Activated effector memory CD4-positive, alpha-beta T cell treated with Interleukin-2 at 50 U/mL for 16 hours (primary cell): ENCODE results near the gene DSCAML1.

ENCODE experiments used
- DNase-seq: peaks from one replicate; pipeline ENCODE4 v3.0.0-alpha.2; 2020

DSCAML1 gene

DNA sequence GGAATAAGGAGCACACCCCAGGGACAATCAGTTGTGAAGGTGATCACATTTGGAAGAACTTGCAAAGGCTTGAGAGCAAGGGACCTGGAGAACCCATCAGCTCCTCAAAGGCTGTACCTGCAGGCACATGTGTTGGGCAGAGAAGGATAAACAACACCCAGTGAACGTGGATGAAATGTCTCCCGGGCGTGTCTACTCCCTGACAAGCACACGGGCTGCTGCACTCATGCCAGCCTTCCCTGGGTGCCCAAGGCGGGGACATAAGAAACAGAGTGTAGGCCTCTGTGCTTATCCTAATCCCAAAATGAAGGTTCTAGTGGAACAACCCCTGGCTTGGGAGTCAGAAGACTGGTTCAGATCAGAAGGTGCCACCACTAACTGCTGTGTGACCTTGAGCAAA is 46.7 kb downstream of the DSCAML1 start:
- no peak for DNase-seq

DNA sequence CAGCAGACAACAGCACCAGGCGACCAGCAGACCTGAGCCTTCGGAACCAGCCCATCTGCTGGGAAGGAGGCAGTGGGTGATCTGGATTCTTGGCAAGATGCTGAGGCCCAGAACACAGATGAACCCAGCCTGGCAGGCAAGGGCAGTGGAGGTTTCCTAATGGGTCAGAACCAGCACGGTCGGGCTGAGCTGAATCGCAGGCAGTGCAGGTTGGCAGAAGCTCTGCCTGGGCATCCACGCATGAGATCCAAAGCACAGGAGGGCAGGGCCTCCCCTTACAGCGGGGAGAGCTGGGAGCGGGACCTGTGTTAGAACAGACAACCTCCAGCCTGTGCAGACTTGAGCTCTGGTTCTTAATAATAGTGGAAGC is 47.5 kb downstream of the DSCAML1 start:
- no peak for DNase-seq

DNA sequence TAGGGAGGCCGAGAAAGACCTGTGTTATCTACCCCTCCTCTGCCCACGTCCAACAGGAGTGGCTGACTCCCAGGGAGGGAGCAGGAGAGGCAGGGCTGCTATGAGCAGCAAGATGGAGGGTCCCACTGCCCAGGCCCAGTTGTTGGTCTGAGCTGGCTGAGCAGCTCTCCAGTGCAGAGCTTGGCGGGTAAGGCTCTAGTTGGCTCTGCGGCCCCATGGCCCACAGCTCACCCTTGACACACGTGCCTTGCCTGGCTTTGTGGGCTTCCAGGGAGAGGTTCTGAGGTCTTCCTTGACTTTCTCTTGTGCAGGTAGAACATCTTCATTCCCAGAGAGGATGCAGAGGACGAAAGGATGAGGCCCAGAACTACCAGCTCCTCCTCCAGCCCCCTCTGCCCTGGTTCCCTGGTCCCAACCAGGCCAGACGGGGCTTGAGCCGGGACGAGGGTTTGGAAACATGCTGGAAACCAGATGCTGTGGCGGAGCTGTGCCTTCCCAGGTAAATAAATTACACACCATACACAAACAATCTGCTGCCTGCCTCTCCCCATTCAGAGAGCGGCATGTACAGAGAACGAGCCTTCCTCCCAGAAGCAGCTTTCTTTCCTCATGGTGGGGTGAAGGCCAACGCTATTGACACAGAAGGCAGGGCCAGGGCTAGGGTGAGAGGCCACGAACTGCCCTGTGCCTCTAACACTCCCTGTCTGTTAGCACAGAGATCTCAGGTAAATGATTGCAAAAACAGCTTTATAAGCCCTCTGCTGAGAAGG is 48.1 kb downstream of the DSCAML1 start:
- no peak for DNase-seq

DNA sequence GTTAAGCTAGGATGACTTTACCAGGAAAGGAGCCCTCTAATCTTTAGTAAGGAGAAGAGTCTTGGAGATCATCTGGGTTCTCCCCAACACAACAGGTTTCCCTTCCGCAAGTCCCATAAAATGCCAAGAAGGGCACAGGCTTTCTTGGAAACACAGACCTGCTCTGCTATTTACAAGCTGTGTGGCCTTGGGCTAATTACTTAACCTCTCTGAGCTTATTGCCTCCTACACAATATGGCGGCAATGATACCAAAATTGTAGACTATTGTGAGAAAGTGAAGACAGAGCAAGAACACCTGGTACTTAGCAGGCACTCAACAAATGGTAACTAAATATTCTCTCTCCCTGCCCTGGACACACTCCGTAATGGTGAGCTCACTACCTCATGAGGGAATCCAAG is 49.1 kb downstream of the DSCAML1 start:
- DNase-seq, result no peak

DNA sequence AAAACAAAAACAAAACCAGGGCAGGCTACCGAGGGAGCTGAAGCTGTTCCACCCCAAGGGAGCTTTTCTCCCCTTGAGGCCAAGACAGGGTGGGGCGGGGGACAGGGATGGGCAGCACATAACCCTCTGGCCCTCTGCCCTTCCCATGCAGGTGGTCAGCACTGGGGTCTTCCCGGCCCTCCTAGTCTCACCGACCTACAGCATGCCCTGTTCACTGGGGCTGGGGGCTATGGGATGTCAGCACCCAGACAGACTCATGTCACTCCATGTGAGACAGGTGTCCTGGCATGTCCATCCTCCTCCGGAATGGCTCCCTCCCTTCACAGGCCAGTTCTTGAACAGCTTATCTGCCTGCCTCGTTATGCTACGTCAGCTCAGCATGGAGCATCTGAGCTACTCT is 51.7 kb downstream of the DSCAML1 start:
- DNase-seq, result no peak

DNA sequence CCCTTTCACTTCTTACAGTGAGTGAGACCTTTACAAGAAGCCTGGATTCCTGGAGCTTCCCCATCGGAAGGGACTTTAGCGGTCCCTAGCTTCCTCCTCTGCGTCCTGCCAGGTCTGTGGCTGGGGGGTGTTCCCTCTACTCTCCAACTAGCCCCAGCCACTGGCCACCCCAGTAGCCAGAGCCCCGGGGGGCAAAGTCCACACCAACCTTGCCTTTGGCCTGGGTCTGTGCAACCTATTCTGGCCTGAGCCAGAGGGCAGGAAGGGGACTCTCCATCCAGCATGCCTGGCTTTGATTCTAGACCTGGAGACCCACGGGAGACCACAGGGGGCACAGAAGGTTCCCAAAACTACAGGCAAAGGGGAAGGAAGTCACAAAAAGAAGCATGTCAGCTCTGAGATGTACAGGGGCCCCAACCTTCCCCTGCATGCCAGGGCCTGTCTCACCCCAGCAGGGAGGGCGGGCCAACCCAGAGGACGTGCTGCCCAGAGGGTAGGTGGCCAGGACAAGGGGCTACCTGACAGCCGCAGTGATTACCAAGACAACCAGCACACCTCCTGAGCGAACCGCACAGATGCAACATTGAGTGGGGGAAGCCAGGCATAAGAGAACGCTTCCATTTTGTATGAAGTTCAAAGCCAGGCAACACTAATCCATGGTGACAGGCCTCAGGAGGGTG is 52.4 kb downstream of the DSCAML1 start:
- no peak for DNase-seq

DNA sequence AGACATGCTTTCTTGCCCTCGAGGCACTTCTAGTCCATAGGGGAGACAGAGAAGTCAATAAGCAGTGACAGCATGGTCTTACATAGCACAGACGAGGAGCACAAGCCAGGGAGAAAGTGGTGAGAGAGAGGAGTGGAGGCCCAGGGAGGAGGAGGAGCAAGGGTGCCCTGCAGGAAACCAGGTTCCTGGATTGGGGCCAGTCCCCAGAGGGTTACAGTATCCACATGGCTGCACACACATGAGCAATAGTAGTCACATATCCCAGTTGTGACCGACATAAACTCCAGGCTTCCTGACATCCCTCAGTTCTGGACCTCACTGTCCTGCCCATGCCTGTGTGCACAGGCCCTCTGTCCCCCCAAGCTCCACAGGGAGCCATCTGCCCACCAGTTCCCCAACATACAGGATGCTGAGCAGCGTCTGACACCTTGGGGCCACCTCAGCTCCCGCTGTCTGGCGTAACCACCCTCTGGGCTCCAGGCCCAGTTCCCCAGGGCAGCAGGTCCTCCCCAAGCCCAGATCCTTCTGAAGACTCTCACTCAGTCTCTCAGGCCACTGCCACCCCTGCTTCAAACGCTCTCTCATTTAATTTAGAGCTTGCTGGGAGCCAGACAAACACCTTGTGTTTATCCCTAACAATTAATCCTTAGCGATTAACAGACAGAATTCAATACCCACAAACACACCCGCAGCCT is 53.7 kb downstream of the DSCAML1 start:
- DNase-seq, result no peak

DNA sequence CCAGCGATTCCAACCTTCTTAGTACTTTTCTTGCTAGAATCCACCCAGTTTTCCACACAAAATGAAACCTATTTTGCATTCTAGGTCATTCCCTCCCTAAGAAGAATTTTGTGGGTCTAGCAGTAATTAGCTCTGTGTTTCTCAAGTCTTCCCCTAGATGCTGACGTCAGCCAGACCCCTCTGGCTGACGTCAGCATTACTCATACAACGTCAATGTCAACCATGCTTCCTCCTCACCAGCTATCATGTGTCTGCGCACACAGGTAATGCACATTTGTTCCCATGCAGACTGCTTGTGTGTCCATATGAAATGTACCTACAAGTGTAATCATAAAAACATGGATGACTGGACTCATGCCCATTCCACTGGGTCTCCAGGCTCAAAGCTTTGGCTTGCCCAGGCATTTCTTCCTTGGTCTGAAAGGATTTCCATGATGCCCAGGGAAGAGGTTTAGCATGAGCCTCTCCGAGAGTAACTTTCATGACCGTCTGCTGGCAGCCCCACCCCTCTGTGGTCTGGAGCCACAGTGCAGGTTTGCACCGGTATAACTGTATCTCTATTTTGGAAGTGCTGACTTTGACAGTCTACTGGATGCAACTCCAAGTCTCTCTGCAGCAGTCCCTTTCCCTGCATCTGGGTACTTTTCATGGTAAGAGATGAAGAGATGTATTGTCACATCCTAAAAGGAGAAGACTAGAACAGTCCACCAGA is 58.6 kb downstream of the DSCAML1 start:
- DNase-seq, result no peak

DNA sequence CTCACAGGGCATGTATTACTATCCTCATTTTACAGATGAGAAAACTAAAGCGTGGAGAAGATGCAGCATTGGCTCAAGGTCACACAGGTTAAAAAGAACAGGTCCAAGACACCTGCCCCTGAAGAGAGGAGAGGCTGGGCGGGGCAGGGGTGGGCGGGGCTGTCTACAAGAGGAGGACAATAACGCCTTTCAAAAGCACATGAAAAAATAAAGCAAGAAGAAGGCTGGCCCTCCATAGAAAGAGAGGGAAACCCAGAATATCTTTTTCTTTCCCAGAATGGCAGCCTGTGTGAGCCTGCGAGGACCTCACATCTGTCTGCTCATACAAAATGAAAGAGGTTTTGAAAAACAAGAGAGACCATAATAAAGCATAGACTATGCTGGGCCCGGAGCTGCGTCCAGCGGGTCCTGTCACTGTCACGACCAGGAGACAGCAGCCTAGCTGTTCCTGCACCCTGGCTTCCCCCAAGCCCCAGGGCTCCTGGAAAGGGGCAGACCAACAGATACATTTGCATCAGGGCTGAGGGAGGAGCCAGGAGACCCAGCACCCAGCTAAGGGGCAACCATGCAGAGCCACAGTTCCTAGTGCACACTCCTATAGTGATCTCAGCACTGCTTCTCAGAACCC is 61.6 kb downstream of the DSCAML1 start:
- DNase-seq, result no peak

DNA sequence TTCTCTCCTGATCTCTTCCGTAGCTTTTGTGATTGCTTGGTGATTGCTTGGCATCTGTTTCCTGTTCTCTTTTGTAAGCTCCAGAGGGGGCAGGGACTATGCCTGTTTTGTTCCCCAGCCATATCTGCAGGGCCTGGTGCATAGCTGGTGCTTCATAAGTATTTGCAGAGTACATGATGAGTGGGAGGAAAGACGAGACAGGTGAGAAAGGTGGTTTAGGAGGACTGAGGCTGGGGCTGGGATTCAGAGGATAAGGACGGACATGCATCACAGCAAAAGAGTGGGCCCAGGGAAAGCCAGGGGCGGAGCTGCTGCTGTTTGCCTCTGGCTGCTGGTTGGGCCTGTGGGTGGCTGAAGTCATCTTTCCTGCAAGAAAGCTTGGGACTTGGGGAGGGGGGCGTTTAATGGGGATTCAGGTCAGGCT is 62.4 kb downstream of the DSCAML1 start:
- no peak for DNase-seq

DNA sequence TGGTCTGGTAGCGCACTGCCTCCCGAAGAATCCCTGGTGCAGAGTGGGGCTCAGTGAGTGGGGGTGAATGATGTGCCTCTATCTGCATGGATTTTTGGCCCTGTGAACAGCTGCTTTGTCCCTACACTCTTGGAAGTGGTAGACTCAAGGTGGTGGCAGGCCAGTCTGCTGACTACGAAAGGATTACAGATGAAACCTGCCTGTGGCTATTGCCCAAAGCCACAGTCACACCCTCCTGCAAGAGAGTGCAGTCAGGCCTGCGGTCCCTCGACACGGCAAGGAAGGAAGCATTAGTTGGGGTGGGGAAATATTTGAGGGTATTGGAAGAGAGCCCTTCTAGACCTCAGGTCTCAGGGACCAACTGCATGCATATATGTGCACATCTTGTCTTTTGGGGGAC is 63.7 kb downstream of the DSCAML1 start:
- DNase-seq, result no peak

DNA sequence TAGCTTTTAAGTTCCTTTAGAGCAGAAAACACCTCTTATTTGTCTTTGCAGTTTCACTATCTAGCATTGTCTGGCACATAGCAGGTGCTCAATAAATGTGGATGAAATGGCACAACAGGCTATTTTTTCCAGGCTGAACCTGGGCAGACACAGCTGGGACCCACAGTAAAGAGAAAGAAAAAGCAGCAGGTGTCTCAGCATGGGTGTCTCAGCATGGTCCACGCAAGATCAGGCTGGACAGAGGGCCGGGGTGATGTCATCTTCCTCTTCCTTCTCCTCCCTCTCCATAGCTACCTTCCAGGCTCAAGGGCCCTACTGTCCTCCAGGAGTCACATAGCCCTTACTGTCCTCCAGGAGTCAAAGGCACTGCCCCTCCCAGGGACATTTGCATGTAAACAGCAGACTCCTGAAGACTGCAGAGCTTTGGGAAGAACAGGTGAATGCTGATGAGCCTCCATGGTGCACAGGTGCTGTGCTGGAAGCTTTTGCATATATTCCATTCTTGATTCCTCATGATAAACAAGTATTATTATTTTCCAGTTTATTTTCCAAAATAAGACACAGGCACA is 65.2 kb downstream of the DSCAML1 start:
- DNase-seq, result no peak

DNA sequence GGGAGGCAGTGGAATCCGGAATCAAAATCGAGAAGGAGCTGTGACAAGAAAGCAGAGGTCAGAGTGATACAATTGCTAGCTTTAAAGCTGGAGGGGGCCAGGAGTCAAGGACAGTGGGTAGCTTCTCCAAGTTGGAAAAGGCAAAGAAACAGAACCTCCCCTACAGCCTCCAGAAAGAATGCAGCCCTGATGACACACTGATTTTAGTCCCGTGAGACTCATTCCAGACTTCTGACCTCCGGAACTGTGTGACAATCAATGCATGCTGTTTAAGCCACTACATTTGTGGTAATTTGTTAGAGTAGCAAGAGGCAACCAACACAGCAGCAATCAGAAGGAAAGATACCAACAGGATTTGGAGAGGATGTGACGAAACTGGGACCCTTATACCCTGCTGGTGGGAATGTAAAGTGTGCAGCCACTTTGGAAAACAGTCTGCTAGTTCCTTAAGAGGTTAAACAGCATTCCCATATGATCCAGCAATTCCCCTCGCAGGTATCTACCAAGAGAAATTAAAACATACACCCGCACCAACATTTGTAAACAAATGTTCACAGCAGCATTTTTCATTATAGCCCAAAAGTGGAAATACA is 66.7 kb downstream of the DSCAML1 start:
- no peak for DNase-seq

DNA sequence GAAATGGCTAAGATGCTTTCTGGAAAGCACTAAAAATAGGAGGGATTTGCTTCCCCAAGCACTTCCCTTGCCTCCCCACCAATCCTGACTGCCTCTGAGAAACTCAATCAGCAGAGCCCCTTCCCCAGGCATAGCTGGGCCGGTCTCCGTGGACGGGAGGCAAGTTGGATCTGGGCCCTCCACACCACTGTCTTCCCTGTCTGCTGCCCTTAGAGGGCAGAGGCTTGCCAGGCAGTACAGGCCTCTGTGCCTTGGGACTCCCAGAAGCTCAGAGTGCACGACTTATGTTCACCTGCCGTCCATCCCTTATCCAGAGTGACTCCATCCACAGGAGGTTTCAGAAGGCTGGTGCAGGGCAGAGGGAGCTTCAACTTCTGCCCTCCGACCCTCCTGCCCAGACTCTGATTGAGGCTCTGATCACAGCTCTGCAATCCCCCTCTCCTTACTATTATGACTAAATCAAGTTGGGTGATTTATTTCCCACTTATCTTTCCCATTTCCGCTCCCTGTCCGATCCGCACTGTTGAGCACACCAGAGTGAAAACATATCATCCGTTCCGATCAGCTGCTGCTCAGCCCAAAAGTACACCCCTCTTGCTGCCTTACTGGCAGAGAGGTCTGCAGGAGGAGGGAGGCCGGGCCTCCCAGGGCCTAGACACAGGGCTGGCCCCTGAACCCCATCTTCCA is 71.8 kb downstream of the DSCAML1 start:
- no peak for DNase-seq

DNA sequence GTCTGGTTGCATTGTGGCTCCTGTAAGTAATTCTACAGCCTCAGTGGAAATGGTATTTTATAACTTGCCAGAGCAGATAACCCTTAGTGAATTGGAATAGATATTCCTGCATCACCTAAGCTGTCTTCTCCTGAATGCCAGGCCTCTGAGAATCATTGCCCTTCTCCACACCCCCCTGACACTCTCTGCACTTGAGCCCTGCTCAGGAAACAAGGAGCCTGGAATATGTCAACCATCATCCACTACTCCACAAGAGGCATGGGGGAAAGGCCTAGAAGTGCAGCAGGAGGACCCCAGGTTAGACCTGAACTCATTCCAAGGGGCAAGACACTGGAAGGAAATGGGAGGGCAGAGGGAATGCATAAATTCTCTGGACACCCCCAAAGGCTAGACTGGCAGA is 72.4 kb downstream of the DSCAML1 start:
- DNase-seq, result no peak

DNA sequence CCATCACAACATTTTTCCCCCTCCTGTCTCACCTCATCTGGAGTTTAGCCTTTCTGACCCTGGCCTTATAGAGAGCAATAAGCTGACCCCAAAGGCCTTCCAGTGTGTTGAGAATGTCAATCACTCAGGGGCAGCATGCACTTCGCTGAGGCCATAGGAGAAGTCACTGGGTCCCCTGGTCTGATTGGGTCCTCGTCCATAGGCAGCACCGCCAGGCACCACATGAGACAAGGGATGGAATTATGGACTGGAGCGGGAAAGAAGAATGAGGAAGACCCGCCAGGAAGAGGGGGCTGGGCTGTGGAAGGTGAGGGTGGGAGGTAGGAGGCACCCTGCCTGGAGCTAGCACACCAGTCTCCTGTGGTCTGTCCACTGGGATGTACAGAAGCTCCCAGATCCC is 72.9 kb downstream of the DSCAML1 start:
- DNase-seq, result no peak

DNA sequence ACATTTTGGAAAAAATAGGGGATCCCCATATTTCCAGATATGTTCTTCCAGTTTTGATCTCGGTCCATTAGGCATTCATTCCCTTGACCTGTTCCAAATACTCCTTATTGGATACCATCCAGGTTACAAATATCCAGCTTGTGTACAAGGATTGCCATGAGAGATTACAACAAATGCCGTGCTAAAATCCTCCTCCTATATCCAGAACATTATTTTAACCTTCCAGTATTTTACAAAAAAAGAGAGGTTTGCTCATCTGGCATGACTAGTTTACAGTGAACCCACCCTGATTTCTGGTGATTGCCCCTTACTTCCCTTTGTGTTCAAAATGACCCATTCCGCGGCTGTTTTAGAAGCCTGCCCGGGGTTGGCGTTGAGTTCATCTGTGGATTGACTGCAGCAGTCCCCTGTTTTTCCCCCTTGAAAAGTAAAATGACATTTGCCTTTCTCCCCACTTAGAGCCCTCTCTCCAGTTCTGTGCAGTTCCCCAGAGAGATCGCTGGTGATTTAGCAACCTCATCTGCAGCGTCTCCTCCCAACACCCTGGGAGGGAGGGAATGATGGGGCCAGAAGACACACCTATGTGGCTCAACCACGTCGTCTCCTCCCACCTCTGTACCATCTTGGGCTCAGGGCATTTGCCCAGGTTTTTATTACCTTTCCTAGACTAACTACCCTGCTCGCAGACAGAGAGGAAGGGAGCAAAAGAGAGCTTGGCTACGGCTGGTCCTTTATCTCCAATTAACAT is 73.6 kb downstream of the DSCAML1 start:
- no peak for DNase-seq

DNA sequence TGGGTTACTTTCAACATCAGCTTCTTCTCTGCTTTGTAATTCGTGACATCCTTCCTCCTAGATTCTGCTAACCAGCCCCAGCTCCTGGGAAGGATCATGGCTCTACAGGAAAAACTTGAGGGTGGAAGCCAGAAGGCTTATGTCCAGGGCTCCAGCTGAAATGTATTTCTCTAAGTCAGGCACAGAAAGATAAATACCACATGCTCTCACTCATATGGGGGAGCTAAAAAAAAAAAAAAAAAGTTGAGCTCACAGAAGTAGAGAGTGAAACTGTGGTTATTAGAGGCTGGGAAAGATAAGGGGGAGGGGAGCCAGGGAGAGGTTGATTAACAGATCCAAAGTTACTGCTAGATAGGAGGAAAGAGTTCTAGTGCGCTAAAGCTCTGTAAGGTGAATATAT is 74.9 kb downstream of the DSCAML1 start:
- no peak for DNase-seq

DNA sequence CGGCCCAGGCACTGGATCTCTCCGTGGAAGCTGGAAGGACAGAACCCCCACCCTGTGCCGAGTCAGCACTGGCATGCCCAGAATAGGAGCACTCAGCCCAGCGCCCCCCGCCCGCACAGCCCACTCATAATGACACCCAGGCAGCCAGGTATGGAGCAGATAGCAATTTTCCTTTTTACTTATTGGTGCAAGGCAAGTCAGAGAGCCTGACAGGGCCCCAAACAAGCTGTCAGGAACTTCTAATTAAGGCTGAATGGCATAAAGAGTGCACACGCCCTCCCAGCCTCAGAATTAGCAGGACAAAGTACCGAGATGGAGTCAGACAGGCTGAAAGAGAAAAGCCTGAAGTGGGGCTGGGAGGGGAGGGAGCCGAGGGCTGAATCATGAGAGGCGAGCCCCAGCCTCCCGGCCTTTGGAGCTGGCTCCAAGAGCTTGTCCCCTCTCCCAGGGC is 76.9 kb downstream of the DSCAML1 start:
- DNase-seq, result no peak

DNA sequence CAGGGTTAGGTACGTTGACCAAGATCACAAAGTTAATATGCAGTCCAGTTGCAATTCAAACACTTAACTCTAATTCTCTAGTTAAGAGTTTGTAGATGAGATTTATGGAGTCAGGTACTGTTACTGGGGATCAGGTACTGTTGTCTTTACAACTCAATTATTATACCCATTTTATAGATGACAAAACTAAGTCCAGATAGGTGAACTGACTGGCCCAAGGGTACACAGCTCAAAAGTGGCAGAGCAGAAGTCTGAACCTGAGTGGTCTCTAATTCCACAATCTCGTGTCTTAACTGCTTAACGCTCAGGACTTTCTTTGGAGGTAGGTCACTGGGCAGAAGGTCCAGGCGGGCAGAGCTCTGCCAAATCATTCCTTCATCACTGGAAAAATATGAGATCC is 77.5 kb downstream of the DSCAML1 start:
- no peak for DNase-seq
